ENCODE data around the gene ACSM2B. TPM values are rescaled to one million over a fixed set of nuclear protein-coding genes. Genes with fewer than 3 reads are reported as not detected.
"Not testable (repeated sequence)": the region's sequence is repeated elsewhere in the genome, so short reads cannot be mapped to it uniquely, and the experiment has no call there.

The ACSM2B gene
- total and polyA plus RNA-seq, 2 of the 4 experiments (the other 2 are of a cell fraction): not detected

DNA sequence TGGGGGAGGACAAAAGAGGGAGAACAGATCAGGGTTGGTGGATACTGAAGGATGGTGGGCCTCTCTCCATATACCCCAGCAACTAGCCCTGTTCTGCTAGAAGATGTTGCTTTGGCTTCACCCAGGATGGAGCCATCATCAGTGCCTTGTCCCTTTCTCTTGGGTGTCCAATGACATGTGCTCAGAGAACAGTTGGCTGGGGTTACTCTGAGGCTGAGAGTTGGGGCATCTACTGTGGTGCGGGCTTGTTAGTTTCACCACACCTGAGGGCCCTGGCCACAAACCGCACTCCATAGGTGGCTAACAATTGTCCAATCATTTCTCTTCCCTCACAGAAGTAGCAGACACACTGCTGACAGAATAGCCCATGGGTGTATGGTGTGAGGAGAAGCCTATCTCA, 18.9 kb upstream of the ACSM2B start:
- ATAC-seq (ENCODE audit: low read depth): not testable (repeated sequence)
- no CpG with 5 or more reads among the region's 2 CpGs for WGBS, 2 experiments (ENCODE audit: extremely low coverage in 2 of 2, insufficient read length in 1 of 2)

DNA sequence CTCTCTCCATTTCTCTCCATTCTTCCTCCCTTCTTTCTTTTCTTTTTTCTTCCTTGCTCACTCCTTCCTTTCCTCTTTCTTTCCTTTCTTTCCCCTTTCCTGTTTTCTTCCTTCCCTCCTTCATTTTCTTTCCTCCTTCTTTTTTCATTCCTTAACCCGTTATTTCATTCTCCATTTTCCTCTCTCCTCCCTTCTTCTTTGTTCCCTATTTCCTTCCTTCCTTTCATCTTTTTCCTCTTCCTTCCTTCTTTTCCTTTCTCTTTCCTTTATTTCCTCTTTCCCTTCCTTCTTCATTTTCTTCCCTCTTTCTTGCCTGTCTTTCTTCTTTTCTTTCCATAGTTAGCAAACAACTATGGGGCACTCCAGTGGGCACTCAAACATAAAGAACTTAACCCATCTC, 16.6 kb upstream of the ACSM2B start:
- H2AFZ ChIP-seq (replicated peaks; ENCODE audit: low read length, poor library complexity); CTCF ChIA-PET; H3K4ac ChIP-seq (ENCODE audit: low read depth, low read length); H3K27ac ChIP-seq (ENCODE audit: insufficient read depth, low read length); BruUV-seq (replicated peaks); POLR2A ChIA-PET (ENCODE audit: unreplicated experiment); H4K20me1 ChIP-seq (ENCODE audit: insufficient read depth, low read length); in situ Hi-C loops (cut with MboI; ENCODE audit: low sequenced_read_pairs); H3K56ac ChIP-seq (ENCODE audit: extremely low read depth, insufficient read depth, low read length); H4K8ac ChIP-seq (ENCODE audit: low read depth in 2 of 2, low read length in 2 of 2); H3K9ac ChIP-seq (ENCODE audit: low read depth, low read length); H3K4me3 ChIP-seq (ENCODE audit: insufficient read depth, low read depth, low read length); H3K18ac ChIP-seq (ENCODE audit: low read depth, low read length); H3K9me3 ChIP-seq (ENCODE audit: control insufficient read depth, insufficient read depth, low read length); H4K5ac ChIP-seq (ENCODE audit: low read depth, low read length); H3K4me2 ChIP-seq (ENCODE audit: low read depth, low read length); intact Hi-C loops (cut with micrococcal nuclease); H3K14ac ChIP-seq (replicated peaks; ENCODE audit: low read depth, low read length); H2BK120ac ChIP-seq (ENCODE audit: low read depth, low read length); H2AK5ac ChIP-seq (ENCODE audit: low read depth, low read length); H3K9me1 ChIP-seq (ENCODE audit: insufficient read depth, low read length); H2BK20ac ChIP-seq (ENCODE audit: low read depth, low read length); H4K91ac ChIP-seq (ENCODE audit: insufficient read depth, low read depth, low read length); H2BK5ac ChIP-seq (ENCODE audit: low read depth, low read length, poor library complexity, severe bottlenecking); H3K79me1 ChIP-seq (ENCODE audit: low read depth in 1 of 2, low read length in 2 of 2); H2BK15ac ChIP-seq (ENCODE audit: low read depth, low read length); ATAC-seq (ENCODE audit: low read depth); dilution Hi-C loops (cut with HindIII; ENCODE audit: low sequenced_read_pairs, unreplicated experiment); H3K36me3 ChIP-seq (ENCODE audit: control insufficient read depth, insufficient read depth, low read length); H2AK9ac ChIP-seq (replicated peaks; ENCODE audit: low read depth, low read length, poor library complexity); H3K4me1 ChIP-seq (ENCODE audit: control insufficient read depth, insufficient read depth, low read length); DNase-seq; H3K23ac ChIP-seq (ENCODE audit: low read depth, low read length); H3K27me3 ChIP-seq (ENCODE audit: control insufficient read depth, insufficient read depth, low read length): not testable (repeated sequence)
- WGBS, 2 experiments (ENCODE audit: extremely low coverage in 2 of 2, insufficient read length in 1 of 2): 25 to 100% methylated on average over 1 of the region's 1 CpG

More for the DNA sequence above, 18.9 kb upstream of the ACSM2B start:
- H4K91ac ChIP-seq (ENCODE audit: insufficient read depth, low read depth, low read length); H2BK15ac ChIP-seq (ENCODE audit: low read depth, low read length); in situ Hi-C loops (cut with MboI; ENCODE audit: low sequenced_read_pairs); H4K5ac ChIP-seq (ENCODE audit: low read depth, low read length); H3K4me3 ChIP-seq (ENCODE audit: insufficient read depth, low read depth, low read length); H2AK5ac ChIP-seq (ENCODE audit: low read depth, low read length); BruUV-seq (replicated peaks); intact Hi-C loops (cut with micrococcal nuclease); H3K27ac ChIP-seq (ENCODE audit: insufficient read depth, low read length); H3K36me3 ChIP-seq (ENCODE audit: control insufficient read depth, insufficient read depth, low read length); H2BK20ac ChIP-seq (ENCODE audit: low read depth, low read length); H3K79me1 ChIP-seq (ENCODE audit: low read depth in 1 of 2, low read length in 2 of 2); H3K27me3 ChIP-seq (ENCODE audit: control insufficient read depth, insufficient read depth, low read length); H3K23ac ChIP-seq (ENCODE audit: low read depth, low read length); H3K56ac ChIP-seq (ENCODE audit: extremely low read depth, insufficient read depth, low read length); H3K9me1 ChIP-seq (ENCODE audit: insufficient read depth, low read length); H3K9me3 ChIP-seq (ENCODE audit: control insufficient read depth, insufficient read depth, low read length); H3K4ac ChIP-seq (ENCODE audit: low read depth, low read length); H2BK120ac ChIP-seq (ENCODE audit: low read depth, low read length); H4K8ac ChIP-seq (ENCODE audit: low read depth in 2 of 2, low read length in 2 of 2); H3K4me1 ChIP-seq (ENCODE audit: control insufficient read depth, insufficient read depth, low read length); H3K18ac ChIP-seq (ENCODE audit: low read depth, low read length); POLR2A ChIA-PET (ENCODE audit: unreplicated experiment); H4K20me1 ChIP-seq (ENCODE audit: insufficient read depth, low read length); H2AK9ac ChIP-seq (replicated peaks; ENCODE audit: low read depth, low read length, poor library complexity); H2AFZ ChIP-seq (replicated peaks; ENCODE audit: low read length, poor library complexity); H3K4me2 ChIP-seq (ENCODE audit: low read depth, low read length); H3K9ac ChIP-seq (ENCODE audit: low read depth, low read length); H3K14ac ChIP-seq (replicated peaks; ENCODE audit: low read depth, low read length); H2BK5ac ChIP-seq (ENCODE audit: low read depth, low read length, poor library complexity, severe bottlenecking); CTCF ChIA-PET; DNase-seq; dilution Hi-C loops (cut with HindIII; ENCODE audit: low sequenced_read_pairs, unreplicated experiment): not testable (repeated sequence)
